Body of pancreas (tissue), 4 donors: ENCODE measurements around the gene CDK14.

Experiments used
- POLR2A ChIP-seq, 3 donors: fragments of 450-650 bp; IDR thresholded peaks; one replicate each; pipeline ENCODE4 v1.6.1; 2016; ENCODE audit warnings: antibody characterized with exemption in 3 of 3, mild to moderate bottlenecking in 2 of 3
- TF ChIP-seq, protein P1 (sequence below), 7 experiments: fragments of 450-650 bp in 4 of 7; fragments of 200-600 bp in 3 of 7; sonication (generic) in 3 of 7; IDR thresholded peaks; one replicate each; pipeline ENCODE4 v1.5.1; 2016 to 2019; ENCODE audit warnings: antibody characterized with exemption in 7 of 7

DNA sequence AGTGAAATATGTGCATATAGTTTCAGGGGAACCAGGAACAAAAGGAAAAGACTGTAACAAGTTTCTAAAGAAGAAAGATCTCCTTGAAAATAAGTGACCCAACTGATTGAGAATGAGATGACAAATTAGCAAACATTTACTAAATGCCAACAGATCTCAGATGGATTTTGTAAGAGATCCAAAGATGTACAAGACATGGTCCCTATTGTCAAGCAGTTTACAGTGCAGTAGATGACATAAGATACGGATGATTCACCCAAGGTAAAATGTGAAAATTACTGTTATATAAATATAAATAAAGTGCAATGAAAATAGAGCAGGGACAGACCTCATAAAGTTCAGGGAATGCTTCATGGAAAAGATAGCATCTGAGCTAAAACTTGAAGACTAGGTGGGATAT lies 546.6 kb downstream of the CDK14 start:
- TF ChIP-seq, protein P1, sequence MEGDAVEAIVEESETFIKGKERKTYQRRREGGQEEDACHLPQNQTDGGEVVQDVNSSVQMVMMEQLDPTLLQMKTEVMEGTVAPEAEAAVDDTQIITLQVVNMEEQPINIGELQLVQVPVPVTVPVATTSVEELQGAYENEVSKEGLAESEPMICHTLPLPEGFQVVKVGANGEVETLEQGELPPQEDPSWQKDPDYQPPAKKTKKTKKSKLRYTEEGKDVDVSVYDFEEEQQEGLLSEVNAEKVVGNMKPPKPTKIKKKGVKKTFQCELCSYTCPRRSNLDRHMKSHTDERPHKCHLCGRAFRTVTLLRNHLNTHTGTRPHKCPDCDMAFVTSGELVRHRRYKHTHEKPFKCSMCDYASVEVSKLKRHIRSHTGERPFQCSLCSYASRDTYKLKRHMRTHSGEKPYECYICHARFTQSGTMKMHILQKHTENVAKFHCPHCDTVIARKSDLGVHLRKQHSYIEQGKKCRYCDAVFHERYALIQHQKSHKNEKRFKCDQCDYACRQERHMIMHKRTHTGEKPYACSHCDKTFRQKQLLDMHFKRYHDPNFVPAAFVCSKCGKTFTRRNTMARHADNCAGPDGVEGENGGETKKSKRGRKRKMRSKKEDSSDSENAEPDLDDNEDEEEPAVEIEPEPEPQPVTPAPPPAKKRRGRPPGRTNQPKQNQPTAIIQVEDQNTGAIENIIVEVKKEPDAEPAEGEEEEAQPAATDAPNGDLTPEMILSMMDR (IDR thresholded peaks at IDR 0.05): no peak
- TF ChIP-seq POLR2A (IDR thresholded peaks at IDR 0.05): no peak
